Epithelial cell of prostate (primary cell): Measurements from ENCODE around the gene IGF1R.

Experiments used
- DNase-seq: peaks from one replicate; pipeline ENCODE4 v3.0.0-alpha.2; 2011; ENCODE audit warnings: low read depth, low spot score
- H3K27ac ChIP-seq: fragments of 450-650 bp; 2 replicates; pipeline ENCODE4 v1.5.1; 2017; ENCODE audit warnings: mild to moderate bottlenecking

The IGF1R gene

DNA sequence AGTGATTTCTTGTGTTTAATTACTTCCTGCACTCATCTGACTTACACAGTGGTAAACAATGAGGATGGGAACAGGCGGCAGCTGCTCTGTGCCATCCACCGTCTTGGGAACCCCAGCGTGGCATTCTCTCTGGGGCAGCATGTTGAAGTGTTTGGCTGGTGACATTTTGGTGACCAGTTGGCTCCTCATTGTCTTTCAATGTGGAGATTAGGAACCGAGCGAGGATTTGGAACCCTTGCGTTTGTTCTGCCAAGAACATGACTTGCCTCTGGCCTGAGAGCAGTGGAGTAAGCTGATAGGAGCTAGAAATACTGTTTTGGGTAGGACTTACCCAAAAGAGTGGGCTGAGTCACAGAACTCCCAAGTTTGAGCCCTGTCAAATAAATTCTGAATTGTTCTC lies 88.8 kb downstream of the IGF1R start:
- no peak for DNase-seq
- H3K27ac ChIP-seq, result no peak overlapping the region

DNA sequence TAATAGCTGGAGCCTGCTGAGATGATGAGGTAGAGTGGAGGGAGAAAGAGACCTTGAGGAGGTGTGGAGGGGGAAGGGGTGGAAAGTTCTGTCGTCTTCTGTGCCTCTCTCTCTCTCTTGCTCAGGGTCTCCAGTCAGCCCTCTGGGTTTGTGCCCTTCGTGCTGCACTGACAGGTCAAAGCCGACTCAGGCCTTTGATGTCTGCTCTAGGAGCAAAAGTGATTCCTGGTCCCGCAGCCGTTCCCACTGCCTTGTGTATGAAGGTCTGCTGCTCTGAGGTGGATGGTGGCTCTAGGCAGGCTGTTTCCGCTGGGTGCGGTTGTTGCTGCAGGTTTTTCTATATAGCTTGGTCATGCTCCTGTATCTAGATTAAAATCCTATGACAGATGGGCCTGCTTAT lies 89.4 kb downstream of the IGF1R start:
- no peak overlapping the region for H3K27ac ChIP-seq
- DNase-seq, result no peak

DNA sequence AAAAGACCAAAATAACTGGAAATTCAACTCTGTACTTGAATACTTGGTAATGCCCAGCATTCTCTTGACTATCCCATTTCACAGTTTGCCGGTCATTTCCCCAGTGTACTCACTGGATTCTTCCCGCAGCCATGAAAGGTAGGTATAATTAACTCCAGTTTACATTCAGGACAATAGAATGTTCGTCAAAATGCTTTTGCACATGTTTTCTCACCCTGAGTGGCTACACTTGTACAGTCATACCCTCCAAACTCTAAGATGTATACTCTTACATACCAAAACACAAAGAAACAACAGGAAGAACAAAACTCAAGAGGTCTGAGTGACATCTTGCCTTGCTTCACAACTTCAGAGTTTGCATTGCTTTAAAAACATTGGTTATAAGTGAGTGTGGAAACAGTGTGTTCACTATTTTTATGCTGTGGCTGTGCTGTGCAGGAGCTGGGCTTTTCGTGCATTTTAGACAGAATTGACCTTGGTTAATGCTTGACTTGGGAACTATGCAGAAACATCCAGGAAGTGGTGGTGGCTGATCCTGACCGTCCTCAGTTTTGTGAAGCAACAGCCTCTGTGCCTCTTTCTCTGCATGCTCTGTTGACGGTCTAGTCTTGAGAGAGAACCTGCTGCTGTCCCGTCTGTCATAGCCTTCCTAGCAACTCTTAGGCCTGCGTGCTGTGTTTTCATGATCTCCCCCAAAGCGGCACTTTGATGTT lies 90.5 kb downstream of the IGF1R start:
- DNase-seq, result no peak
- no peak overlapping the region for H3K27ac ChIP-seq

DNA sequence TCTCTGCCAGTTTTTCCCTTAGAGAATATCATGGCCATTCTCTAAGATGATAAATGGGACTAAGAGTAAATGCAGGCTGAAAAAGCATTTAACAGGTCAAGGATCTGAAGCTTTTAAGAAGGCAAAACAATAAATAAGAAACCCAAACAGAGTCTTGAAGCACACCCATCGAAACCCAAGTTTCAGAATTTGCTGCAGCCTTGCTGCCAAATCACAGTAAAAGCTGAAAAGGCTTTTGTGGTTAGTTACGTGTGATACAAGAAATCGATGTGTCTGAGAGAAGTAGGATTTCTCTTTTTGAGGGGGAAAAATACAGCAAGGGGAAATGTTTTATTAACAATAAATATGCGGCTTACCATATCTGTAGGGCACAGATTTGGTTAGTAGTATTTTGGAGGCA lies 92.0 kb downstream of the IGF1R start:
- no peak for DNase-seq
- no peak overlapping the region for H3K27ac ChIP-seq

DNA sequence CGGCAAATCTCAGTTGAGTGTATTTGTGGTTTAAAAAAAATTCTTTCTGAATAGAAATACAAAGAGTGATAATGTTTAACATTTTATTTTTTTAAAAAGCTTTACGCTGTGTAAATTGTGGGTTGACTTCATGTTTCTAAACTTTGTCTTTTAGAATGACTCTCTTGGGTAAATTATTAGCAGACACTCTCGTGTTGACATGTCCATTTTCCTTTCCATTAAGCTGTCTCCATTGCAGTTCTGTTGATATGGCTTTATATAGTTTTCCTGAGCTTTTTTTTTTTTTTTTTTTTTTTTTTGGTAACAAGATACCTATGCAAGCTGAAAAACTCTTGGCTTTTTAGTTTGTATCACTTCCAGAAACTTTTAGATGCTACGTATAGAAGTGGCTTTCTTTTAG lies 92.6 kb downstream of the IGF1R start:
- no peak overlapping the region for H3K27ac ChIP-seq
- no peak for DNase-seq

DNA sequence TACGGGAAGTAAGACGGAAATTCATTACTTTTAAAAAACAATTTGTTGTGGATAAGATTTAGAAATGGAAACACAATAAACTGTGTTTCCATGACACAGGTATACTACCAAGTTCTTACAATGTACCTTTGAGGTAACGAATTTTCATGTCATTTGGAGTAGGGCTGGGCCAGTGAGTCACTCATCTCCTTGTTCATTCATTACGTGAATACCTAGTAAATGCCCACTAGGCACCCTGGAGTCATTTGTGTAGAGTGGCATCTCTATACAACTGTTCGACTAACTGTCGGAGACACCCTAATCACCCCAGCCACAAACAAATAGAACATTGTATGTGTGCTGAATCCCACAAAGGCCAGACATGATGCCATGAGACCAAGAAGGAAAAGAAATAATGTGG lies 94.8 kb downstream of the IGF1R start:
- peak overlapping the region; percentile 43 for H3K27ac ChIP-seq

DNA sequence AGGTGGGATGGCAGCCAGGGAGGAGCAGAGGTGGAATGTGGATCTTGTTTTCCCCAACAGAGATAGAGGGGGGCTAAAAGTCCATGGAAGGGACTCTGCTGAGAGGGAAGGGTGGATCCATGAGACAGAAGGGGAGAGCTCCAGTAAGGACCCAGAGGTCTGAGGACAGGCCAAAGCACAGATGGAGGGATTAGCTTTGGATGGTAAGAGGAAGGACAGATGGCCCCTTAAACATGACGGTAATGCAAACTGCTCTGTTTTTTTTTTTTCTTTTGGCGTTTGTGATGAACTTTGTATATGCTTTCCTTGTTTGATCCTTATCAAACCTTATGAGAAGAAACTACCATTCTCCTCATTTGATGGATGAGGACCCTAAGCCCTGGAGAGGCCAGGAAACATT lies 96.2 kb downstream of the IGF1R start:
- DNase-seq, result no peak
- peak overlapping the region; percentile 76 for H3K27ac ChIP-seq

More for the DNA sequence above, 94.8 kb downstream of the IGF1R start:
- DNase-seq, result no peak

DNA sequence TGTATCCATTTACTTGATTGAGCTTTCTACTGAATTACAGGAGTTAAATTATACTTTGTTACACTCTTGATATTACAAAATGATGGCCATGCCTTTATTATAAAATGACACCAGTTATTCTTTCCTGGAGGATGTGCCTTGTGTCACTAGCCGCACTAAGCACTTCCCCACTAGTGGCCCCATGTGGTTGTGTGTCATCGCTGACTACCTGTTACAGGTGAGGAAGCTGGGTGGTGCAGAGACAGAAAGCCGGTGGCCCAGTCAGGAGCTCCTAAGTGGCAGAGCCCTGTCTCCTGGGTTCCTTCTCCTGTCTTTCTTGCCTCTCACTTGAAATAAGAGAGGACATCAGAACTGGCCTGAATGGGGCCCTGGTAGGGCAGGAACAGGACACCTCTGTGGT lies 96.8 kb downstream of the IGF1R start:
- H3K27ac ChIP-seq, result peak overlapping the region; percentile 76
- no peak for DNase-seq

DNA sequence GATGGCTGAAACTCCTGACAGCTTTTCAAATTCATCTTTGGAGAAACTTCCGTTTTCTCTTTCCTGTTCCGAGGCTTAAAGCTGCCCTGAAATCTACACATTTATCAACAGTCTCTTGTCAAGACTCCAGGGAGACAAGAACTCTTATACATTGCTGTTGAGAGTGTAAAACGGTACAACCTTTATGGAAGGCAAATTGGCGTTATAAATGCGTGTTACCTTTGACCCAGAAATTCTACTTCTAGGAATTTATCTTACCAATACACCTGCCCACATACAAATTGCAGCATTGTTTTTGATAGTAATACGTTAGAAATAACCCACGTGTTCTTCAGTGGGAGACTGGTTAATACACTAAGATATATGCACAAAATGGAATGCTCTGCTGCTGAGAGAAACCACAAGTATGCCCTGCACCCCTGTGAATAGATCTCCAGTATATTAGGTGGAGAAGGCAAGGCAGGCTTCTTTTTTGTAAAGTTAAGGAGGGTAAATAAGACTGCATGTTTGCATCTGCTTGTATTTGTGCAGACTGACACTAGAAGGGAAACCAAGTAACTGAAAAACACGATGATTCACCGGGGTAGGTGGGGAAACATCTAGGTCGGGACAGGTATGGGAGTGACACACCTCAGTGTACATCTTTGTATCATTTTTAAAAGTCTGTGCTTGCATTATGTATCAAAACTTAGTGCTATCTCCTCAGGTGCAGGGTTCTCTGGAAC lies 97.5 kb downstream of the IGF1R start:
- no peak for DNase-seq
- H3K27ac ChIP-seq, result peak overlapping the region; percentile 76

DNA sequence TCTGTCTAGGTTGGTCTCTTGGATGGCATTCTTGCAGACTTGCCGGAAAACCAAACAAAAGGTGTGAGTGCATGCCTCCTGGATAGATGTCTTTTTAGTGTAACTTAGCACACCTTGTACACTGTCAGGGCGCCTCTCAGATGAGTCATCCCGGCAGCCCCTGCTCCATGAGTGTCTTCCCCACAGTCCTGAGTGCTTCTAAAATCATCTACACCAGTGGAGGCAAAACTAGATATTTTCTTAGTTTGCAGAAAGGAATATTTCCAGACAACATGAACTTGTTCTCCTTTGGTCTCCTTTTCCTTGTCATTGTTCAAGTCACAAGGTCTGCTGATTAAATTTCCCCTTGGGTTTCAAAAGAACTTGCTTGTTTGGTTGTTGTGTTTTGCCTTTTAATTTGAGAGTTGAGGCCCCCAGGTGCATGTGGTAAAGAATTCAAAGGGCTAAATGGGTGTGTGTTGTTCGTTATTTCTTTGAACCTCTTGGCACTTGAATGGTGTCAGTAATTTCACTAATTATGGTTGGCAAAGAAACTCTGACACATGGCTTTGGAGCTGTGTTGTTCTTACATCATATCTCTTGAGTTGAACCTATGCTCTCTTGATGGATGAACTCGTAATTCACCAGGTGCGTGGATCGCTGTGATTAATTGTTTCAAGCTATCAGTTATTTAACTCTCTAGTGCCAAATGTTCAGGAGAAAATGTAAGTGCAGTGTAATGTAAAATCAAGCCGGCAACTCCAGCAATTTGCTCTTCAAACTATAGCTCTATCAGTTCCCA lies 98.2 kb downstream of the IGF1R start:
- DNase-seq, result no peak
- H3K27ac ChIP-seq, result peak overlapping the region; percentile 76

DNA sequence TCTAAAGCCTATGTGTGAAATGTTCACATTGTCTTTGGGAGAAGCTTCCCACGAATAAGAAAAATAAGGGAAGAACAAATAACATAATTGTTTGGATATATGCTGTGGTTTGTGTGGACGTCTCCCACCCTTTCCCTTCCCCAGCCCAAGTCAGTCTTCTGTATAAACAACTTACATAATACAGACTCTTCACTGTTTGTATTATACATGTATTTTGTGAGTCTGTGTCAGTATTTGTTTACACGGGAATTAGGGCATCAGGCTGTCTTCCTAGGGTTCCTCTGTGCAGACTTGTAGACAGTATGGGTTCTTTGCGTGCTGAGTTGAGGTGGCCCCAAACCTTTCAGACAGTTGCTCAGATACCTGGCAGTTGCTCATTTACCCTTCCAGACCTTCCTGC lies 103.4 kb downstream of the IGF1R start:
- no peak overlapping the region for H3K27ac ChIP-seq
- no peak for DNase-seq

DNA sequence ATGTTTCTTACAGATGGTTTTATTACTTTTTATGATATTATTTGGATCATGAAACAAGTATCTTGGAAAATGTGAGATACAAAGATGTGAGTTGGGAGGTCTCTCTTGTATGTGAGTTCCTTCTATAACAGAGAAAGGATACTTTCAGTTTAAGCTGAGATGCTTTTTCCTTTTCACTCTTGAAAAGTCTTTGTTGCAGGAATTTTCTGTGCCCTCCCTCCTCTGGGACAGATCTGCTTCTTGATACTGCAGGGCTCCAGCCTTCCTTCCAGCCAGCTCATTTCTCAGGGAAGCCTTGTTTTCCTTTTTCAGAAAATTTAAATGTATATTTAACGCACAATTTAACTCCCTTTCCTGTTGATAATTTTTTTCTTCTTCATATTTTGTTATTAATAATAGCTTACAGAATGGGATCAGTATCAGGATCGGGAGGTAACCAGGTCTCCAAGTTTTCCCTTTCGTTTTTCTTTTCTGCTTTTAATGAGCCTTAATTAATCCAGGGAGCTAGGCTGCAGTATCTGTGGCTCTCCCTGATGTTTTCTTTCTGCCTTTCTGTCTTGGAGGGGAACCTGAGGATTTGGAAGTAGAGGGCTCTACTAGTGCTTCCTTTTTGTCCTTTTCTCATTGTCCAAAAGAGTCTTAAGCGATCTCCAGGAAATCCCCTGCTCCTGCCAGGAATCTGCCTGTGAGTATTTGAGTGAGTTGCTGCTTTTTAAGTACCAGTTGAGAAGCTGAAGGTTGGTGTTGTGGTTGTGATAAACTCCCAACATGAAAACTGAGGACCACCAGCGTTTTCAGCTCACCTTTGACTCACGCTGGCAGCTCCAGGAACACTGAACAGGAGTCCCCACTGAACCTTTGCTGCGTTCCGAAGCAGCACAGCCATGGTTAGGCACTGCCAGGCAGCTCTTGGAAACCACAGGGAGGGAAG lies 105.7 kb downstream of the IGF1R start:
- H3K27ac ChIP-seq, result peak overlapping the region; percentile 65
- no peak for DNase-seq

DNA sequence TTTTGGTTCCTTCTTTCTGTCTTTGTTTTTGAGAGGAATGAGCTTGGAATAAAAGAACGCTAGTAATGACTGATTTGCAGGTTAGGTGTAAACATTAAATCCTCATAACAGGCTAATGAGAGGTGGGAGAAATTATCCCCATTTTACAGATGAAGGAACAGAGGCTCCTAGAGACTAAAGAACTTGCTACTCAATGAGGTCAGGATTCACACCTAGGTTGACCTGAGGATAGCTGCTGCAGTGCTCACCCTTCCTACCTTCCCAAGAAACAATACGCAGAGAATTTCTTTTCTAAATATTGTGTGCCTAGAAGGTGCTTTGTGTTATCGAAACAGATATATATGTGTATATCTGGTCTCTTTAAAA lies 106.3 kb downstream of the IGF1R start:
- no peak for DNase-seq
- peak overlapping the region; percentile 65 for H3K27ac ChIP-seq

DNA sequence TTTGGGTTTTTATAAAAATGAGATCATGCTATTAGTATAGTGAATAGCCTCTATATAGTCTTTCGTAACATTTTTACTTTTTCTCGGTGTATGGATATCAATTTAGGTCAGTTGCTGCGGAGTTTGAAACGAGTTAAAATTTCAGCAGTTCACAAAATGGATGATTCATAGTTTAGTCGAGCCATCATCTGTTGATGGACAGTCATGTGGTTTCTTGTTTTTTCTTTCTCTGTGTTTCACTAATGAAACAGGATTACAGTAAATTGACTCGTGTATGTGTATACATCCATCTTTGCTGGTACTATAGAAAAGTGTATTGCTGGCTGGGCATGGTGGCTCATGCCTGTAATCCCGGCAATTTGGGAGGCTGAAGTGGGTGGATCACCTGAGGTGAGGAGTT lies 106.8 kb downstream of the IGF1R start:
- H3K27ac ChIP-seq, result peak overlapping the region; percentile 65

DNA sequence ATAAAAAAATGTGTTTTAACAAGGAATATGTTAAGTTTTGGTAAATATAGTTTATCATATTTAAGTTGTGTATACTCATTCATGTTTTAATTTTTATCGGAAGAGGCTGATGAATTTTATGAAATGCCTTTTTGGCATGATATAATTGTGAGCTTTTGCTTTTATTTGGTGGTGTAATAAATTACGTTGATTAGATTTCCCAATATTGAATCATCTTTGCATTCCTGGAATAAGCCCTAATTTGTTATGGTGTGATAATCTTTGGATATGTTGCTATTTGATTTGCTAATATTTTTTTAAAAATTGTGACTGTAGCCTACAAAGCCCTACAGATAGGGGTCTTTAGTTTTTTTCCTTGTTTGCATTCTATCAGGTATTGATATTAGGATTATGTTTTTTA lies 107.4 kb downstream of the IGF1R start:
- DNase-seq, result no peak
- H3K27ac ChIP-seq, result peak overlapping the region; percentile 65

More for the DNA sequence above, 106.8 kb downstream of the IGF1R start:
- no peak for DNase-seq

DNA sequence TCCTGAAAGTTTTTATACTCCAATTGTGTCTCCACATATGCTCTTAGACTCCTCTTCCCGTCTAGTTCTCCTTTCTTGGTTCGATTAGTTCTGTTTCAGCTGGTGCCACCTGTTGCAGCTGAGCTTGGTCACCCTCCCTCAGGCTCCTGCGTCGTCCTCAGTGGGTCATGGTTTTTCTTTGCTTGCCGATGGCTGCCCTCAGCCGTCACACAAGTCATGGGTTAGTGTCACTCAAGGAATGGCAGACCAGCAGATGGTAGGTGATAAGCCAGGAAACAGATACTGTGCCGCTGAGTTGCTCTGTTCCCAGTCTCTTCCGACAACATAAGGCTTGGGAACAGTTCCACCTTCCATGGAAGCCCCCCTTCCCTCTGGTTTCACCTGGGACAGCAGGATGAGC lies 109.9 kb downstream of the IGF1R start:
- no peak for DNase-seq
- H3K27ac ChIP-seq, result no peak overlapping the region

DNA sequence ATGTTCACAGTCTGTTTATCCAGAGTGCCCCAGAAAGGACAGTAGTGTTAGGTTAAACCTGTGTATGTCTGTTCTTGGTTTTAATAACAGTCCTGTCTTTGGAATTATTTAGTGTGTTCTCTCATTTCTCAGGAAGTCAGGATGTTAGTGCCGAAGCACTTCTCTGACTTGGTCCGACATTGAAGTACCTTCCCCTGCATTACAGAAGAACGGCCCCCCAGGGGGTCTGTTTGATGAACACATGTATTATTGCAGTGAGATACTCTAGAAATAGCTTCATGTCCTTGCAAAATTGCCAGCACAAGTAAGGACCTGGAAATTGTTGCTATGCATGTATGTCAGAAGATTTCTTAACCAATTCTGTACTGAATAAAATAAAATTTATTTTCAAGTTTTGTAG lies 110.9 kb downstream of the IGF1R start:
- peak overlapping the region; percentile 64 for H3K27ac ChIP-seq
- DNase-seq, result no peak

DNA sequence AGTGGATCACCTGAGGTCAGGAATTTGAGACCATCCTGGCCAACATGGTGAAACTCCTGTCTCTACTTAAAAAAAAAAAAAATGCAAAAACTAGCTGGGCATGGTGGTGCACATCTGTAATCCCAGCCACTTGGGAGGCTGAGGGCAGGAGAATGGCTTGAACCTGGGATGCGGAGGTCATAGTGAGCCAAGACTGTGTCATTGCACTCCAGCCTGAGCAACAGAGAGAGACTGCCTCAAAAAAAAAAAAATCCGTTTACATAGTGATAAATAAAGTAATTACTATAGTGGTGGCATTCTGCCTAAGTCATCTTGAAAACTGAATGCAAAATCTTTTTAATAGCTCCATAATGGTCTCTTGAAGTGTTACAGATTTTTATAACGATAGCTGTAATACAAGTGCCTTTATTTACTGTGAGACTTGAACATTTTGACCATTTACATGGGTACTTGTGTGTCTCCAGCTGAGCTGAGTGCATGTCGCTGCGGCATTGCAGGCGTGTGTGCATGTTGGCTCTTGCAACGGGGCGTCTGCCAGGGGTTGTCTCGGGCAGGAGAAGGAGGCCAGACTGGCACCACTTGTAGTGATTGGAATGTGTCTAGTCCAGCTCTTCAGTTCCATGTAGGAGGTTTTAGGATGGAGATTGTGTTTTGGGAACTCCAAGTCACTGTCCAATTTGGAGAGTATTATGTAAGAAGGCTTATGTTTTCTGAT lies 111.9 kb downstream of the IGF1R start:
- no peak for DNase-seq
- H3K27ac ChIP-seq, result peak overlapping the region; percentile 64

DNA sequence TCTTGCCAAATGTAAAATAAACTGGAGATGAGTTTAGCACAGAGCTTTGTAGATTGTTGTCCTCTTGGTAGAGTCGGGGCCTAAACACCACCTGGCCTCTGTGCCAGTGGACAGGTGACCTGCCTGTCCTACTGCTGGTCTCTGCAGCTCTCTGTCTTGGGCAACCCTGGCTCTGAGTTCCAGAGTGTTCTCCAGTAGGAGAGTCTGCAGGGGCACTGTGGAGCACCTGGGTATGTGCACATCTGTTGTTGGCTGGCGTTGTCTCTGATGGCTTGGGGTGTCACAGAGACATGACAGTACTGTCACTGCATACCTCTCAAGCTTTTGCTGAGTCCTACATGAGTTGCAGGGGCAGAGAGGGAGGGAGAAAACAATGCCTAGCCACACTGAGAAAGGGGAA lies 112.6 kb downstream of the IGF1R start:
- H3K27ac ChIP-seq, result peak overlapping the region; percentile 64
- no peak for DNase-seq

DNA sequence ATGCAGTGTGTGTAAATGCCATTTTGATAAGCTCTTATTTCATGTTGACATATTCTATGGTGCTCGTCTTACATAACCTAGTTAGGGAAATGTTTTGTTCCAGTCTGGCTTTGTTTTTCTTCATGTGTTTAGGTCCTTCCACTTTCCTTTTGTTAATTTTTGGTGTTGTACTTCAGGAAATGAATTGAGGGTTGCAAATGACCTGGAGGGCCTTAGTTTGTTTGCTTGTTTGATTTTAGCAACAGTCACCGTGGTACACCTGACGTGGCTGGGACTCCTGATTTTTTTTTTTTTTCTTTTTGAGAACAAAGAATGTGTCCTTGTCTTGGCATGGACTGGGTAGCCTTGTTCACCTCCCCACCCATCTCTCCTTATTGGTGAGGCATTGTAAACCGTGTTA lies 114.8 kb downstream of the IGF1R start:
- peak overlapping the region; percentile 18 for H3K27ac ChIP-seq
- DNase-seq, result no peak
